Lower leg skin (tissue), 4 donors: Measurements from ENCODE around the gene CIAO3. TPM values are rescaled to one million over a fixed set of nuclear protein-coding genes. Genes with fewer than 3 reads are reported as not detected.
"Not testable (repeated sequence)": the region's sequence is repeated elsewhere in the genome, so short reads cannot be mapped to it uniquely, and the experiment has no call there.

Experiments
- DNase-seq, 2 donors: peaks; one replicate each; pipeline ENCODE4 v3.0.0-alpha.2; 2019; ENCODE audit warnings: low spot score in 2 of 2
- H3K4me3 ChIP-seq: fragments of 200-600 bp; sonication (generic); 2 replicates; pipeline ENCODE4 v1.5.1; 2017; ENCODE audit warnings: mild to moderate bottlenecking, low read depth; ENCODE audit not compliant: poor library complexity, severe bottlenecking
- CTCF ChIP-seq, 3 donors: fragments of 450-650 bp; IDR thresholded peaks; one replicate each; pipeline ENCODE4 v1.5.1; 2016; ENCODE audit warnings: antibody characterized with exemption in 3 of 3, mild to moderate bottlenecking in 3 of 3, moderate library complexity in 2 of 3
- POLR2A ChIP-seq, 2 donors: fragments of 450-650 bp; IDR thresholded peaks; one replicate each; pipeline ENCODE4 v1.6.1; 2016 to 2017; ENCODE audit warnings: antibody characterized with exemption in 2 of 2, mild to moderate bottlenecking in 1 of 2, moderate library complexity in 1 of 2
- WGBS, 2 donors: methylation state at CpG; one replicate each; pipeline ENCODE4 v1.1.5; 2018; 5-methylcytosine and 5-hydroxymethylcytosine counted together
- intact Hi-C: fragments of 100-400 bp; cut with DNase I; formaldehyde crosslinking; loops from one replicate; pipeline ENCODE4 v1.15.0; 2023; ENCODE audit warnings: low total_unique reads
- total RNA-seq, 4 donors: library from RNA; depleted of rRNA; stranded (reverse); fragments of >200 nt; gene quantifications; one replicate each; pipeline ENCODE4 v1.1.0, GENCODE V29; 2016

The CIAO3 gene
- total RNA-seq, 4 donors from 2014 or later = 34.7 to 75.8 (median 42.2) TPM

DNA sequence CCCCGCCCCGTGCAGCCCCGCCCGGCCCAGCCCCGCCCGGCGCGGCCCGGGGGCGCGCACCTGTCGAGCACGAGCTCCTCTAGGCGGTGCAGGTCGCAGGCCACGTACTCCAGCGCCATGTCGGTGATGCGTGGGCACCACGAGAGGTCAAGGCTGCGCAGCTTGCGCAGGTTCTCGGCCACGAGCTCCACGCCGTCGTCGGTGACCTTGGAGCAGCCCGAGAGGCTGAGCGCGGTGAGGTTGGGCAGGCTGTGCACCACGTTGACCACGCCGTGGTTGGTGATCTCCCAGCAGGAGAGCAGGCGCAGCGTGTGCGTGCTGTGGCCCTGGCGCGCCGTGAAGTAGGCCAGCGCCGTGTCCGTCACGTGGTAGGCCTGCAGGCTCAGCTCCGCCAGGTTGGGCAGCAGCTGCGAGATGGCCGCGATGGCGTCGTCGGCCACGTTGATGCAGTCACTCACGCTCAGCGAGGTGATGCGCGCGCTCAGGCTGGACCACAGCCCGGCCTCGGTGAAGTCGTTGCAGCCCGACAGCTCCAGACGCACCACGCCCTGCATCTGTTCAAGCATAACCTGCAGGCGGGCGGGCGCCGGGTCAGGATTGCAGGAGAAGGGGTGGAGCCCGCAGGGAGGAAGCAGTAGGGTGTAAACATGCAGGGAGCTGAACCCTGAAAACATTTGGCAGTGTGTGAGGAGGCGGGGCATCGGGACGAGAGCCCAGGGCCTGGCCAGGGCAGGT is 45.3 kb downstream of the CIAO3 start:
- 1 to 4% methylated on average over 37 to 56 of the region's 71 CpGs for WGBS, 2 donors
- intact Hi-C loops = no loop called here
- no peak overlapping the region for H3K4me3 ChIP-seq
- DNase-seq = peak; percentile 73 to 95
- no peak for TF ChIP-seq POLR2A (IDR thresholded peaks at IDR 0.05)
- TF ChIP-seq CTCF (IDR thresholded peaks at IDR 0.05) = peak in 1 of 3 donors; percentile 16

DNA sequence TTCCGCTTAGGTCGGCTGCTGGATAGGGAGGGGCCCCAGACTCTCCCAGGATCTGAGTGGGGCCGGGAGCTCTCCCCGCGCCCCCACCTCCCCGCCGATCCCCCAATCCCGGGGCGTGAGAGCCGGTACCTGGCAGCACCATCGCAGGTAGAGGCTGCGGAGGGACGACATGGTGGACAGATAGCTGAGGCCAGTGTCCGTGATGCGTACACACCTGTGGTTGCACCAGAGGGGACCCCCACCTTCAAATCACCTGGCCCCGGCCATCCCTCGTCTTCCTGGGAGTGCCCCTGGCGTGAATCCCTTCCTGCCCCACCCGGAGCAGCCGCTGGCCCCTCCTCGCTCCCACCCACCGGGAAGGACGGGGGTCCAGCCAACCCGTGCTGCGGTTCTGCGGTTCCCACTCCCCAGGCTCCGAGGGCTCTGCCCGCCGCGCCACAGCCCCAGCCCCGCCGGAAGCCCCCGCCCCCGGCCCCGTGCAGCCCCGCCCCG is 45.9 kb downstream of the CIAO3 start:
- H3K4me3 ChIP-seq = peak overlapping the region; percentile 19
- 2% methylated on average over 19 to 20 of the region's 37 CpGs for WGBS, 2 donors
- no peak for TF ChIP-seq CTCF (IDR thresholded peaks at IDR 0.05)
- no peak for TF ChIP-seq POLR2A (IDR thresholded peaks at IDR 0.05)
- intact Hi-C loops = no loop called here
- DNase-seq = no peak

- DNase-seq = no peak
- H3K4me3 ChIP-seq = peak overlapping the region; percentile 19
- intact Hi-C loops = no loop called here
- 2% methylated on average over 13 to 27 of the region's 64 CpGs for WGBS, 2 donors
- TF ChIP-seq POLR2A (IDR thresholded peaks at IDR 0.05) = no peak
- TF ChIP-seq CTCF (IDR thresholded peaks at IDR 0.05) = no peak
Observed at GRCh38 chr16:694187-694862, 46.5 kb downstream of the CIAO3 start.

DNA sequence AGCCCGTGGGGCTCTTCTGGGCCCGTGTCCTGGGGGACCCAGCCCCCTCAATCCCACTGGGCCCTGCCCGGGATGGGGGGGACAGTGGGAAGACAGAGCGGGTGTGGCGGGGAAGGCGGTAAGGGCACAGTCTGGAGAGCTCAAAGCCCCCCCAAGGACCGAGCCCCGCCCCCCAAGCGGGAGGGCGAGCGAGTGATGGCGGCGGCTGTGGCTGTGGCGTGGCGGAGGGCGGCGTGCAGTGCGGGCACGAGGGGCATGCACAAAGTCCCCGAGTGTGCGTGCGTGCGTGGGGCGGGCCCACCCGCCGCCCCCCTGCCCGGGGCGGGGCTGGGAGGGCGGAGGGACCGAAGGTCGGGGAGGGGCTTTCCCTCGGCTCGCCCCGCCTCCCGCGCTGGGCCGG is 47.0 kb downstream of the CIAO3 start:
- TF ChIP-seq POLR2A (IDR thresholded peaks at IDR 0.05) (no peak), CTCF (IDR thresholded peaks at IDR 0.05) (no peak)
- WGBS, 2 donors = 9 to 20% methylated on average over 3 to 36 of the region's 37 CpGs
- intact Hi-C loops = no loop called here
- DNase-seq = no peak
- H3K4me3 ChIP-seq = no peak overlapping the region

DNA sequence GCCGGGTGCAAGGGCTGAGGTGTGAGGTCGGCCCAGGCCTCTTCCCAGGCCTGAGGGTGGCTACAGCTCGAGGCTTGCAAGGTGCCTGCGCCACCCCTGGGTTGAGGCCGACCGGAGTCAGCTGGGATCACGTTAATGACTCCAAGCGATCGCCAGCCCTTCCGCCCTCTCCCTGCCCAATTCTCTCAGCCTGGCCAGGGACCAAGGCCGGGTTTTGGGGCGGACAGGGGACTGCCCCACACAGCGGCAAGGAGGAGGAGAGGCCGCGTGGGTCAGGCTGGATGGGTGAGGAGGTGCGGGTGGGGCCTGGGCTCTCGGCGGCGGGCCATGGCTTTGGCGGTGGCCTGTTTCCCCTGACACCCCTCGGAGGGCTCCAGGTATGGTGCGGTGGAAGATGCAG is 47.4 kb downstream of the CIAO3 start:
- DNase-seq = no peak
- no peak overlapping the region for H3K4me3 ChIP-seq
- intact Hi-C loops = no loop called here

DNA sequence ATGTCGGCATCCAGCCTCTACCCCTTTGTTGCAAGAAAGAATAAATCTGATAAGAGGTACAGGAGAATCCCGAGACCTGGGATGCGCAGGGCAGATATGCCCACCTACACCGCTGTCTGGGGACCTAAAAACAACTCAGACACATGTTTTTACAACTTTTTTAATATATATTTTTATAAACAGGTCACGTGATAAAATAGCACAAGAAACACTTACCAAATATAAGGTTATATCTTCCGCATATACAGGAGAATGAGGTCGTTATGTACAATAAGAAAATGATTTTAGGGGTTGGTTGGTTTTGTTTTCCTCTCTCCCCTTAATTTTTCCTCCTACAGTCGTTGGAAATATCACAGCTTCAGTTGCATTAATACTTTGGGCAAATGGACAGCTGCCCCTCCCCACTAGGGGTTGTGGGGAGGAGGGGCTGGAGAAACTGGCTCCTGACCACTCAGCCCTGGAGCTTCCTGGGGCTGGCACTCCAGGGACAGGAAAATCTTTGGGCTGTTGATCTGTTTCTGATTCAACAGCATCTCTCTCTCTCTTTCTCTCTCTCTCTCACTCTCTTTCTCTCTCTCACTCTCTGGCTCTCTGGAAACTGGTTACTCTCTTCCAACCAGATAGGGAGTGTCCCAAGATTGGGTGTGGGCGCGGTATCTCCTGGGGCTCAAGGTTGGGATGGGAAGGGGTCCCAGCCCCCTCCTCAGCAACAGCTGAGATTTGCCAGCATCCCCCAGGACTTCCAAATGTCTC is 48.3 kb downstream of the CIAO3 start:
- no peak for DNase-seq
- TF ChIP-seq CTCF (IDR thresholded peaks at IDR 0.05) (no peak), POLR2A (IDR thresholded peaks at IDR 0.05) (no peak)
- 55 to 63% methylated on average over 10 of the region's 10 CpGs for WGBS, 2 donors
- H3K4me3 ChIP-seq = no peak overlapping the region
- intact Hi-C loops = no loop called here

More for the DNA sequence above, 47.4 kb downstream of the CIAO3 start:
- no peak for TF ChIP-seq POLR2A (IDR thresholded peaks at IDR 0.05)
- 11 to 40% methylated on average over 7 to 17 of the region's 22 CpGs for WGBS, 2 donors

- DNase-seq = not testable (repeated sequence)
Observed at GRCh38 chr16:691242-691641, 49.6 kb downstream of the CIAO3 start.

More at GRCh38 chr16:691242-691641, 49.6 kb downstream of the CIAO3 start:
- intact Hi-C loops, H3K4me3 ChIP-seq: not testable (repeated sequence)
- 66 to 67% methylated on average over 16 of the region's 16 CpGs for WGBS, 2 donors
